Thoracic aorta (tissue), 2 donors: ENCODE results near the gene SLC8B1. TPM values are rescaled to one million over a fixed set of nuclear protein-coding genes. Genes with fewer than 3 reads are reported as not detected.

Experiments
- ATAC-seq: fragments of 150-250 bp; one replicate; pipeline ENCODE4 v1.8.0; 2017; ENCODE audit warnings: low read depth; ENCODE audit not compliant: insufficient number of reproducible peaks, low FRiP score
- DNase-seq: peaks from one replicate; pipeline ENCODE4 v3.0.0-alpha.2; 2020; ENCODE audit warnings: low spot score
- H3K27ac ChIP-seq, 2 donors: fragments of 200-600 bp; sonication (generic); 1 replicate in 1 of 2; 2 replicates in 1 of 2; pipeline ENCODE4 v1.5.1; 2016; ENCODE audit warnings: mild to moderate bottlenecking in 2 of 2, moderate library complexity in 2 of 2
- H3K27me3 ChIP-seq: fragments of 200-600 bp; sonication (generic); replicated peaks from 2 replicates; pipeline ENCODE4 v1.6.0; 2016; ENCODE audit warnings: mild to moderate bottlenecking; ENCODE audit not compliant: insufficient read depth
- H3K36me3 ChIP-seq: fragments of 200-600 bp; sonication (generic); one replicate; pipeline ENCODE4 v1.5.1; 2016
- H3K4me1 ChIP-seq, 2 donors: fragments of 200-600 bp; sonication (generic); 1 replicate in 1 of 2; 2 replicates in 1 of 2; pipeline versions ENCODE4 v1.5.1 to v1.6.0; 2016; ENCODE audit warnings: low read depth in 2 of 2, mild to moderate bottlenecking in 1 of 2; ENCODE audit not compliant: control insufficient read depth in 1 of 2
- H3K4me3 ChIP-seq: fragments of 200-600 bp; sonication (generic); 2 replicates; pipeline ENCODE4 v1.5.1; 2016; ENCODE audit warnings: mild to moderate bottlenecking
- H3K9me3 ChIP-seq: fragments of 200-600 bp; sonication (generic); 2 replicates; pipeline ENCODE4 v1.5.1; 2016
- CTCF ChIP-seq: fragments of 200-600 bp; sonication (generic); IDR thresholded peaks from one replicate; pipeline ENCODE4 v1.5.1; 2019; ENCODE audit warnings: antibody characterized with exemption
- total RNA-seq, 2 donors: library from RNA; depleted of rRNA; stranded (reverse); fragments of >200 nt; gene quantifications; one replicate each; pipeline versions ENCODE4 v1.1.0 to v1.2.3, GENCODE V29; 2016

SLC8B1 gene
- total RNA-seq, 2 donors from 2014 or later: 41.7 to 85.1 TPM

DNA sequence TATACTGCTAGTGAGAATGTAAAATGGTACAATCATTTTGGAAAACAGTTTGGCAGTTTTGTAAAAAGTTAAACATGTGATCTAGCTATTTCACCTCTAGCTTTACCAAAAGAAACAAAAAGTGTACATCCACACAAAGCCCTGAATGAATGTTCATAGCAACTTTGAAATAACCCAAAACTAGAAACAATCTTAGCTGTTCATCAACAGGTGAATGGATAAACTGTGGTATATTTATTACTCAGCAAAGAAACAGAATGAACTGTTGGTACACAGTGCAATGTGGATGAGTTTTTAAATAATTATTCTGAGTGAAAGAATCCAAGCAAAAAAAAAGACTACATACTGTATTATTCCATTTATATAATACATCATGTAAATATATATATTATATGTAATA is 77.3 kb downstream of the SLC8B1 start:
- H3K27ac ChIP-seq: no peak overlapping the region
- ATAC-seq (no peak), DNase-seq (no peak)
- H3K36me3 ChIP-seq: peaks cover 3% of the 10 kb centered on the region
- TF ChIP-seq CTCF: no peak
- no peaks in the 10 kb centered on the region for H3K27me3 ChIP-seq
- peaks cover 32 to 38% of the 10 kb centered on the region in 2 donors for H3K4me1 ChIP-seq
- H3K9me3 ChIP-seq: no peaks in the 10 kb centered on the region
- no peak overlapping the region for H3K4me3 ChIP-seq

DNA sequence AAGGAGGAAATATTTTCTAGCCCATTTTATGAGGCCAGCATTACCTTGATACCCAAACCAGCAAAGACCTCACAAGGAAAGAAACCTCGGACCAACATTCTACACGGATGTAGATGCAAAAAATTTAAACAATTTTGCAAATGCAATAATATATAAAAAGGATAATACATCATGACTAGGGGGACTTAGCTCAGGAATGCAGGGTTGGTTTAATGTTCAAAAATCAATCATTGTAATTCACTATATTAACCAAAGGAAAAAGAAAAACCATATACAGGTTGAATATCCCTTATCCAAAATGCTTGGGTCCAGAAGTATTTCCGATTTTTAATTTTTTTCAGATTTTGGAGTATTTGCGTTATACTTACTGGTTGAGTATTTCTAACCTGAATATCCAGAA is 80.6 kb downstream of the SLC8B1 start:
- peaks cover 13 to 34% of the 10 kb centered on the region in 2 donors for H3K4me1 ChIP-seq
- no peaks in the 10 kb centered on the region for H3K9me3 ChIP-seq
- peaks cover 5% of the 10 kb centered on the region for H3K36me3 ChIP-seq
- no peaks in the 10 kb centered on the region for H3K27me3 ChIP-seq
- no peak overlapping the region for H3K27ac ChIP-seq
- no peak for TF ChIP-seq CTCF
- no peak overlapping the region for H3K4me3 ChIP-seq
- ATAC-seq (no peak), DNase-seq (no peak)

DNA sequence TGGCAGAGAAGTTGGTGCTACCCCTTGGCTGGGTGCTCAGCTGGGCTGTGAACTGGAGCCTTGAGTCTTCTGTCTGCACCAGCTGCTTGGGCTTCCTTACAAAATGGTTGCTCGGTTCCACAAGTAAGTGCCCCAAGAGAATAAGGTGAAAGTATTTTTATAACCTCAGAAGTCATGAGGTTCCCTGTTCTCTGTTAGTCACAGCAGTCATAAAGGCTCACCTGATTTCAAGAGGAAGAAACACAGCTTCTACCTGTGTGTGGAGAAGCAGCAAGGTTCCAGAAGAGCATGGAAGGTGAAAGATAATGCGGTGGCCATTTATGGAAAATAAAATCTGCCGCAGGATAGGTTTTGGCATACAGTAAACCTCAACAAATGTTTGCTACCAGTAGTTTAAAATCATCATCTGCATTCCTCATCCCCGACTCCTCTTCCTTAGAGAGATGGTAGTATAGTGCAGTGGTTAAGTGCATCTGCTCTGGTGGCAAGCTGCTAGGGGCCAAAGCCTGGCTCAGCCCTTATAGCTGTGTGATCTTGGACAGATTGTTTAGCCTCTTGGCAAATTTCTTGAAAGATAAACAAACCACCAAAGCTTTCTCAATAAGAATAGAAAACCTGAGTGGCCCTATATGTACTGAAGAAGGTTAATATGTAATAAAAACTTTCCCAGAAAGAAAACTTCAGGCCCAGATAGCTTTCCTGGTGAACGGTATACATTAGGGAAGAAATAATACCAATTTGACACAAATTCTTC is 81.2 kb downstream of the SLC8B1 start:
- no peak for DNase-seq
- H3K4me1 ChIP-seq: peaks cover 7 to 31% of the 10 kb centered on the region in 2 donors
- H3K27ac ChIP-seq: no peak overlapping the region
- TF ChIP-seq CTCF: no peak
- H3K27me3 ChIP-seq: no peaks in the 10 kb centered on the region
- no peak overlapping the region for H3K4me3 ChIP-seq
- ATAC-seq: no peak
- peaks cover 5% of the 10 kb centered on the region for H3K36me3 ChIP-seq
- no peaks in the 10 kb centered on the region for H3K9me3 ChIP-seq

DNA sequence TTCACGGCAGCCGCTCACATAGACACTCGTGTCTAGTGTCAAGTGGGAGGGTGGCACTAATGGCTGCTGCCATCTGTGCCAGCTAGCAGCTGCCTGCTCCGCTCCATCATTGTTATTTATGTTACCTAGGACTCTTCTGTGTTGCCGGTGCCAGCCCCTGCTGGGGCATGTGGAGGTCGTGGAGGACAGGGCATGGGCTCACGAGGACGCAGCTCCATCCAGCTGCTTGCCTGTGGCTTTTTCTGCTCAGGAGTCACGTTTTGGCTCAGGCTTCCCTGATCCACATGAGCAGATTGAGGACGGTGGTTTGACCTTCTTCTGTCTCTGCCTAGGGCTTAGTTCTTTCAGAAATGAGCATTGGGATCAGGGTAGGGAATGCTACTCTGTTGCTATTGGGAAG is 82.4 kb downstream of the SLC8B1 start:
- TF ChIP-seq CTCF: no peak
- no peaks in the 10 kb centered on the region for H3K9me3 ChIP-seq
- H3K4me1 ChIP-seq: peaks cover 6 to 31% of the 10 kb centered on the region in 2 donors
- DNase-seq (no peak), ATAC-seq (no peak)
- peaks cover 5% of the 10 kb centered on the region for H3K36me3 ChIP-seq
- no peak overlapping the region for H3K4me3 ChIP-seq
- no peak overlapping the region for H3K27ac ChIP-seq
- no peaks in the 10 kb centered on the region for H3K27me3 ChIP-seq

DNA sequence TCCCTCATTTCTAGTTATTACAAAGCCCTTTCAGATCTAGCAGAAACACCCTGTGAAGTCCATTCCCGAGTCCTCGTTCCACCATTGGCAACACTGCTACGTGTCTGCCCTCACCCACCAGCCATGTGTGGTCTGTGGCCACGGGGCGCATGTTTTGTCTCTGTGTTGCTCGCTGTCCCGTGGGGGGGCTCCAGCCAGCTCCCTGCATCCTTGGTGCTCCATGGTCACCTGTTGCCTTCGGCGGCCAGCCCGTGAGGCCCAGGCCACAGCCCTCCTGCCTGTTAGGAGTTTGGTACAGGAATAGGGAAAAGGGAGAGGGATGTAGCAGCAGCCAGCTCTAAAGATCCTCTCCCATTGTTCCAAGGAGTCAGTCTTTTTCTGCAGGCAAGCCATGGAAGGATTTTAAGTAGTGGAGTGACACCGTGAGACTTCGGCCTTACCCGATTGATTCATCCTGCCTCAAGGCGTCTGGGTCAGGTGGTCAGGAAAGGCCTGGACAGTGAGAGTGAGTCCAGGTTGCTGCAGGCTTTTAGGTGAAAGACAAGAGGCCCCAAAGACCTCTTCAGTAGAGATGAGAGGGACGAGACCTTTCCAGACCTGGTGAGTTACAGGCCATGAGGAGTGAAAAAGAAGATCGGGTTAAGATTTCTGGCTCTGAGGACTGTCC is 83.4 kb downstream of the SLC8B1 start:
- H3K27ac ChIP-seq: no peak overlapping the region
- TF ChIP-seq CTCF: no peak
- no peak for DNase-seq
- ATAC-seq: no peak
- H3K4me3 ChIP-seq: no peak overlapping the region
- H3K4me1 ChIP-seq: peaks cover 15 to 40% of the 10 kb centered on the region in 2 donors
- no peaks in the 10 kb centered on the region for H3K27me3 ChIP-seq
- H3K36me3 ChIP-seq: peaks cover 5% of the 10 kb centered on the region
- H3K9me3 ChIP-seq: no peaks in the 10 kb centered on the region
